ENCODE data around the gene SH2B3.

SH2B3 gene

DNA sequence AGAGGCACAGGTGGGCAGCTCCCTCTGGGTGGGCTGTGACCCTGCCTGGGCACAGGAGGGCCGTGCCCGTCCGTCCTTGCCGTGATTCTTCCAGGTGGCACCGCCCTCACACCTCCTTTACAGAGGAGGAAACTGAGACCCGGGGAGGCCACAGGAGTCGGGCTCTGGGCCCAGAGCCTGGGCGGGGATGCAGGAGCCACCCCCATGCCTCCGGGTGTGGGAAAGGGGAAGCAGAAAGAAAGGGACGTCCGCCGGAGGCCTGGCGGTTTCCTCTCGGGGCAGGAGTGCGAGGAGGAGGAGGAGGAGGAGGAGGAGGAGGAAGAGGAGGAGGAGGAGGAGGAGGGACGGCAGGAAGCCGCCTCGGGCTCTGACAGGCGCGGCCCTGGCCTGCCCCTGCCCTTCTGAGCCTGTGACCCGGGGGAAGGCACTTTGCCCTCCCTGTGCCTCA is 23.0 kb downstream of the SH2B3 start:
- TF ChIP-seq, protein P1, sequence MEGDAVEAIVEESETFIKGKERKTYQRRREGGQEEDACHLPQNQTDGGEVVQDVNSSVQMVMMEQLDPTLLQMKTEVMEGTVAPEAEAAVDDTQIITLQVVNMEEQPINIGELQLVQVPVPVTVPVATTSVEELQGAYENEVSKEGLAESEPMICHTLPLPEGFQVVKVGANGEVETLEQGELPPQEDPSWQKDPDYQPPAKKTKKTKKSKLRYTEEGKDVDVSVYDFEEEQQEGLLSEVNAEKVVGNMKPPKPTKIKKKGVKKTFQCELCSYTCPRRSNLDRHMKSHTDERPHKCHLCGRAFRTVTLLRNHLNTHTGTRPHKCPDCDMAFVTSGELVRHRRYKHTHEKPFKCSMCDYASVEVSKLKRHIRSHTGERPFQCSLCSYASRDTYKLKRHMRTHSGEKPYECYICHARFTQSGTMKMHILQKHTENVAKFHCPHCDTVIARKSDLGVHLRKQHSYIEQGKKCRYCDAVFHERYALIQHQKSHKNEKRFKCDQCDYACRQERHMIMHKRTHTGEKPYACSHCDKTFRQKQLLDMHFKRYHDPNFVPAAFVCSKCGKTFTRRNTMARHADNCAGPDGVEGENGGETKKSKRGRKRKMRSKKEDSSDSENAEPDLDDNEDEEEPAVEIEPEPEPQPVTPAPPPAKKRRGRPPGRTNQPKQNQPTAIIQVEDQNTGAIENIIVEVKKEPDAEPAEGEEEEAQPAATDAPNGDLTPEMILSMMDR (conservative IDR thresholded peaks at IDR 0.05; ENCODE audit: control insufficient read depth, insufficient read depth, low read depth, low read length) = no peak
- DNase-seq (ENCODE audit: low read depth) = no peak
- no peak overlapping the region for H3K4me3 ChIP-seq (ENCODE audit: control insufficient read depth, low read depth, low read length)

DNA sequence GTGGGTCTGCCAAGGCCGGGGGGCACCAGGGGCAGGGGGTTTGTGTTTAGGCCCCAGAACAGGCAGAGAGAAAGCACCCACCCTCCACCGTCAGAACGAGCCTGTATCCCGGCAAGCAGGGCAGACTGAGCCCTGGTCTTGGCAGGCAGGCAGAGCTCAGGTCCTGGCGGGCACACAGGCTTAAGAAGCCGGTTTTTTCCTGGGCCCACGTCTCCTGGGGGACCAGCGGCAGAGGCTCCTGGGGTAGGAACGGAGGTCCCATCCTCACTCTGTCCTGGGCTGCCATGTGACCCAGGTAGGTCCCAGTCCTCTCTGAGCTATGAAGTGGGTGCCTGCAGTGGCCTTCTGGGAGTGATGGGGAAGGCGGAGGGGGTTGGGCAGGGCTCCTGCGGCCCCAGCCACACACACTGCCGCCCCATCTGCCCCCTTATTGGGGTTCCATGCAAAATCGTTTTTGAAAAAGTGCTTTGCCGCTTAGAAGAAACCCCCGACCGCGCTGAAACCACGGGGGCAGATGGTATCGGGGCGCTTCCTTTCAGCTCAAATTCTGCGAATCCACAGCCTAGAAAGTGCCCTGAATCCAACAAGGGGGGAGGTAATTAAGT is 24.2 kb downstream of the SH2B3 start:
- TF ChIP-seq, protein P1 (conservative IDR thresholded peaks at IDR 0.05; ENCODE audit: control insufficient read depth, insufficient read depth, low read depth, low read length) = no peak
- no peak for DNase-seq (ENCODE audit: low read depth)
- no peak overlapping the region for H3K4me3 ChIP-seq (ENCODE audit: control insufficient read depth, low read depth, low read length)

DNA sequence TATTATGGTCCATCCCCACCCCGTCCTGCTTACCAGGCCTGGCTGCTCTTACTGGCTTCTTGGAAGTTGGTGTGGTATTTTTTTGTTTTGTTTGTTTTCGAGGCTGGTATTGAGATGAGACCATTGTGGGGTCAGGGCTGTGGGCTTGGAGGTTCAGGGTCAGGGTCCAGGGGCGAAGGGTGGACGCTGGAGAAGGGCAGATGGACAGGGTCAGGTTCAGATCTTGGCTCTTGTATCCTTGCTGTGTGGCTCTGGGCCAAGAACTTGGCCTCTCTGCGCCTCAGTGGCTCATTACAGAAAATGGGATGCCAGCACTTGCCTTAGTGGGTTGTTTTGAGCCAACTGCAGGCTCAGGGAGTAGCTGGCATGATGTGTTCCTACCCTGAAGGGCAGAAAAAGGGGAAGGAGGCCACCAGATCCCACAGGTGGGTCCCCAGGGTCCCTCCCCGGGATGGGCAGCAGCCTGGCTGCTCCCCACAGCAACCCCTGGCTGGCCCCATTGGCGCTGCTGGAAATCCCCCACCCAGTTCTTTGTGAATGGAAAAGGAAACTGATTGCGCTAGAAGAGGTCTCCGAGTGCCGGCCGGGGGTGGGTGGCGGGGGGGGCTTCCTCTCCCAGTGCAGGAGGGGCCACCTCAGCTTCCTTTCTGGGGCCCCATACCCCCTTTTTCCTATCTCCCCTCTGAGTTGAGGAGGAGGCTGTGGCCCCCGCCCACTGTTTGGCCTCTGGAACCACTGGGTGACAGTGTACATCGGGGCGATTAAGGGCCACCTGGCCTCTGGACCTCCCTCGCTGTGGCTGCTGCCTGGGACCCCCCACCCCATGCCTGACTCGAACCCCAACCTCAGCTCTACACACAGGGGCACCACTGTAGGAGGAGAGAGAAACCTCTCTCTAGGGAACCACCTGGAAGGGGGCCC is 25.0 kb downstream of the SH2B3 start:
- TF ChIP-seq, protein P1 (conservative IDR thresholded peaks at IDR 0.05; ENCODE audit: control insufficient read depth, insufficient read depth, low read depth, low read length) = no peak
- H3K4me3 ChIP-seq (ENCODE audit: control insufficient read depth, low read depth, low read length) = no peak overlapping the region
- no peak for DNase-seq (ENCODE audit: low read depth)

DNA sequence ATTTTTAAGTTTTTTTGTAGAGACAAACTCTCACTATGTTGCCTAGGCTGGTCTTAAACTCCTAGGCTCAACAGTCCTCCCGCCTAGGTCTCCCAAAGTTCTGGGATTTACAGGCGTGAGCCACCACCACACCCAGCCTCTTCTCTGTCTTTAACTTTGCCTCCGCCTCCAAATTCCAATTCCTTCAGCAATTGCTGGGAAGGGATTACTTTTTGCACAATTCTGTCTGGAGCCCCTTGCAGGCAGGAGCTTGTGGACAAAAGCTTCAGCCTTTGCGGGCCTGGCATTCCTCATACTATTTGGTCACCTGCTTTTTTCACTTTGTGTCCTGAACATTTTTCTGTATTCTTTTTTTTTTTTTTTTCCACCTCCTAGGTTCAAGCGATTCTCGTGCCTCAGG is 26.0 kb downstream of the SH2B3 start:
- TF ChIP-seq, protein P1 (conservative IDR thresholded peaks at IDR 0.05; ENCODE audit: control insufficient read depth, insufficient read depth, low read depth, low read length) = no peak
- no peak for DNase-seq (ENCODE audit: low read depth)

DNA sequence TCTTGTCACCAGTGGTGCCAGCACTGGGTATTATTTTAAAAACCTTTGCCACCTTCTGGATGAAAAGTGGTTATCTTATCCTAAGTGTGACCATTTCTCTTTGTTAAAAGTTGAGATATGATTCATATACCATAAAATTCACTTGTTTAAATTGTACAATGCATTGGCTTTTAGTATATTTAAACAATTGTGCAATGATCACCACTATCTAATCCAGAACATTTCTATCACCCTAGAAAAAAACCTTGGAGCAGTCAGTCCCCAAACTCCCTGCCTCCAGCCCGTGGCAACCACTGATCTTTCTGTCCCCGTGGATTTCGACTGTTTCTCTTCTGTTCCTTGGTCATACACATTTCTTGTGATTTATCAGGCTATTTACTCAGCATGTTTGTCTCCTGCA is 28.3 kb downstream of the SH2B3 start:
- no peak overlapping the region for H3K4me3 ChIP-seq (ENCODE audit: control insufficient read depth, low read depth, low read length)
- DNase-seq (ENCODE audit: low read depth) = no peak
- TF ChIP-seq, protein P1 (conservative IDR thresholded peaks at IDR 0.05; ENCODE audit: control insufficient read depth, insufficient read depth, low read depth, low read length) = no peak

More for the DNA sequence above, 26.0 kb downstream of the SH2B3 start:
- no peak overlapping the region for H3K4me3 ChIP-seq (ENCODE audit: control insufficient read depth, low read depth, low read length)

DNA sequence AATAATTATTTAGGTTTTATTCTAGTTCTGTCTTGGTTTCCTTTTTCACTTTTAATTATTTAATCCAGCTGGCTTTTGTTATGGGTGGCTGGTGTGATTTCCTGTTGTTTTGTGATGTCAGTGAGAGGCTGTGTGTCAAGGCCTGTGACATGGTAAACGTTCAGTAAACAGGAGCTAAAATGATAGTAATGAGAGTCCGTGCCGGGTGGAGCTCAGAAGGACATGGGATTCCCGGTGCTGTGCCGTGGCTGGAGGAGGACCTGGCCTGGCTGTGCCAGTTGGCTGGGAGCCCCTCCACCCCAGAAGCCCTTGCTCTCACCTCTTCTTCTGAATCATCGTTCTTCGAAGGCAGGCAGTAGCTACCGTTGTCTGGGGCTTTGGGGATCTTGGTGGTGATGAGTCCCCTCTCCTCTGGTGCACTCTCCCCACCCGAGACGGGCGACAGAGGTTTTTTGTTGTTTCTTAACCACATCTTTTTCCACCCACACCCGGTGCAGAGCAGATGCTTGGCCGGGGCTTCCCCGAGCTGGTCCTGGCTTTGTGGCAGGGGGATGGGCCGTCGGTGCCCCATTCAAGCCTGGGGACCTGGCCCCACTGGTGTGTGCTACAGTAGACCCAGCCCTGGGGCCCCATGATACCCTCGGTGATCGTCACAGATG is 29.1 kb downstream of the SH2B3 start:
- DNase-seq (ENCODE audit: low read depth) = peak; percentile 77
- TF ChIP-seq, protein P1 (conservative IDR thresholded peaks at IDR 0.05; ENCODE audit: control insufficient read depth, insufficient read depth, low read depth, low read length) = no peak
- no peak overlapping the region for H3K4me3 ChIP-seq (ENCODE audit: control insufficient read depth, low read depth, low read length)
